Epidermal melanocyte (primary cell): ENCODE measurements around the gene UPP1.
"Not testable (repeated sequence)": the region's sequence is repeated elsewhere in the genome, so short reads cannot be mapped to it uniquely, and the experiment has no call there.

Experiments used
- DNase-seq: peaks from one replicate; pipeline ENCODE4 v3.0.0; 2011; ENCODE audit warnings: low spot score; ENCODE audit not compliant: insufficient read length

The UPP1 gene

DNA sequence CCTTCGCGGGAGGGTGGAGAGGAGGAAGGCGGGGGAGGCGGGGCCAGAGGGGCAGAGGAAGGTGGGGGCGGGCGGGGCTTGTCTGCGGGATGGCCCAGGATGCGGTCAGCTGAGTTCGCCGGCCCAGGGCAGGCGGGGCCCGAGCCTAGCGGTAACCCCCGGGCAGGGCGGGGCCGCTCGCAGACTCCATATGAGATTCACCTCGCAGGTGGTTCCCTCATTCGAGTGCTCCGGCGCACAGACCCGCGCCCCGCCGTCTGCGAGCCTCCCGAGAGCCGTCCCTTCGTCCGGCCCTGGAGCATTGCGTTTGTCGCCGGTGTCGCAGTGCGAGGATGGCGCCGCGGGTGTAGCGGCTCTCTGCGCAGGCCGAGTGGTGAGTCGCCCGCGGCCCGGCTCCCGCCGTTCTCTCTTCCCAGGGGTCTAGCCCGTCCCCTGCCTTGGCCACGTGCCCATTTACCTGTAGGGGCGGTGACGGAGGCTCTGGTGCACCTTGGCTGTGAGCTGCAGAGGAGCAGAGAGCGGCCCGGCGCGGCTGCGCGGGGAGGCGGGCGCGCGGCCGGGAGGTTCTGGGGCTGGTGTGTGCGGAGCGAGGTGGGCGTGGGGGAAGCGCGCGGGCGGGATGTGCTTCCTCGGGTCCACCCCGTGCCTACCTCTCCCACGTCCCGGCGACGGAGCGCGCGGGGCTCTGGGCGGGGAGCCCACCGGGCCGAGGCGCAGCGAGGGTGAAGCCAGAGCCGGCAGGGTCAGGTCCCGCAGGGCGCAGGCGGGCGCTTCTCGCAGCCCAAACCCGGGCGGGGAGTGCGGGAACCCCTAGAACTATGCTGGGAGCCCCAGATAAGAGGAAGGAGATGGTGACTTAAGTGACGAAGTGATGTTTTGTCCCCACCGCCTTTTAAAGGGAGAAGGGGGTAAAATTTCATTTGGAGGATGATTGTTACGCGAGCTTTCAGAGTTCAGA is at the start of gene UPP1:
UPP1 (plus strand) TSS at position 220 of the 958 bp plus-strand sequence. CDS start 5,519 bp downstream, outside the sequence.
- DNase-seq, result peak; percentile 65

GRCh38 chr7:48040944-48041652 is 48.0 kb upstream of the UPP1 start:
- DNase-seq, result no peak

GRCh38 chr7:48041653-48041970 is 47.5 kb upstream of the UPP1 start:
- no peak for DNase-seq

DNA sequence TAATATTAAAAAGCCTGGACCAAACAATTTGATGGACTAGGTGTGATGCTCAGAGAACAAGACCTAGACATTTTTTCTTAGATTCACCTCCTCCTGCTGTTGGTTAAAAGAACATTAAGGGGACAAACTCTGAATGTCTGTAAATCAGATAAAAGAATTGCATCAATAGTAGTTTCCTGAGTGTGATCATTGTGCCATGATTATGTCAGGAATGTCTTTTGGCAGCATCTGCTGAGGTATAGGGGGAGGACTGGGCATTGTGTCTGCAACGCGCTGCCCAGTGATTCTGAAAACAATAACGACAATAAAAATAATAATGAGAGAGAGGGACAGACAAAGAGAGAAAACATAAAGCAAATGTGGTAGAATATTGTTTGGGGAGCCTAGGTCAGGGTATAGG is 46.8 kb upstream of the UPP1 start:
- no peak for DNase-seq

GRCh38 chr7:48042636-48043035 is 46.4 kb upstream of the UPP1 start:
- no peak for DNase-seq

DNA sequence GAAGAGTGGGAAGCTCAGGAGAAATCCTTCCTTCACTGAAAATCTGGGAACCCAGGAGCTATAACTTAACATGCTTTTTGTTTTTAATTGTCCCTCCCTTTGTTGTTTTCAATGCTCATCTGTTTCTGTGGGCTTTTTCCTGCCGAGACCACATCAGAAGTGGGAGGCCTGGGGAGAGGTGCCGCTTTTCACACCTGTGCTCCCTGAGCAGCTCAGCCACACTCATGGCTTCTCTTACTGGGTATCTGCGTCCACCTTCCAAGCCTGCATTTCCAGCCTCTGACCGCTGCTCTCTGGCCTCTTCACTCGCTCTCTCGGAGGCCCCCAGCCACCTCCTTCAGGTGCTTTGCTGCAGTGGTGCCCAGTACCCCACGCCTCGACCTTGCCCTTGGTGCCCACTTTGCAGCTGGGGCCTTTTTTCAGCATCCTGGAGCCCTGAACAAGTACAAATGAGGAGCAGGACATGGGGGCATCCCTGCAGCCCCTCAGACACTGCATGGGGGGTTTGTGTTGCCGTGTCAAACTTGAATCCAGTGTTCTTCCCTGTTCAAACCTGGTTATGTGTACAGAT is 43.8 kb upstream of the UPP1 start:
- no peak for DNase-seq

- DNase-seq, result no peak
Measured at GRCh38 chr7:48046458-48046857, 42.6 kb upstream of the UPP1 start.

- no peak for DNase-seq
Measured at GRCh38 chr7:48048113-48048512, 41.0 kb upstream of the UPP1 start.

DNA sequence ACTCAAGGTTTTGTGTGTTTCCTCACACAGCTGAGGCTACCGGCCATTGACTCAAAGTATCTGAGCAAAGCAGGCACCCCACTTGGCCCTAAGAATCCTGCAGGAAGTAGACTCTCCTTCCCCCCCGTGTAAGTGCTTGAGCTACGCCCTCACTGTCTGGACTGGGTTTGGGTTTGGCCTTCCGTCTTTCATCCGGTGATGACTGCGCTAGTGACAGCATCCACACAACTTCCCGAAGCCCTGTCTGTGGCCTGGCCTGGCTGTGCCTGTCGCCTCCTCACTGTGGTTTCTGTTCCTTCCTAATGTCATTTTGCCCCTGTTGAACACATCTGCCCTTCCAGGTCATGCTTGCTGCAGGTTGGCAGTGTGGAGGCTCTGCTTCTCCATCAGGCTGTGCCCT is 39.2 kb upstream of the UPP1 start:
- DNase-seq, result no peak

GRCh38 chr7:48052748-48053147 is 36.3 kb upstream of the UPP1 start:
- no peak for DNase-seq

- DNase-seq, result no peak
Measured at GRCh38 chr7:48053736-48054135, 35.3 kb upstream of the UPP1 start.

DNA sequence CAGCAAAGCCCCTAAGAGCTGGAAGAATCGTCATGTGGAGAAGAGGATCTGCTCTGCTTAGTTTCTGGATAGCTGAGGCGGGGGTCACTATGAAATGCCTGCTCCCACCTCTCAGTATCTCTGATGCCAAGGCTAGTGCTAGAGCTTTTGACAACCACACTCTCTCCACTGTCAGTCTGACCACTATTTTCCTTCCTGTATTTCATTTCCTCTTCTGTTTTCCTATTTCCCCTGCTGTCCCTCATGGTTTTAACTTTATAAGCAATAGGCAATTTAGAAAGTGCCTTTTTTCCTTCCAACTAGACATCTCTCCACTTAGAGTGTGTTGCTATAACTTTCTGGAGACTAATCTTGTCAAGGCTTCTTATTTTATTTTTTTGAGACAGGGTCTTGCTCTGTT is 30.1 kb upstream of the UPP1 start:
- no peak for DNase-seq

DNA sequence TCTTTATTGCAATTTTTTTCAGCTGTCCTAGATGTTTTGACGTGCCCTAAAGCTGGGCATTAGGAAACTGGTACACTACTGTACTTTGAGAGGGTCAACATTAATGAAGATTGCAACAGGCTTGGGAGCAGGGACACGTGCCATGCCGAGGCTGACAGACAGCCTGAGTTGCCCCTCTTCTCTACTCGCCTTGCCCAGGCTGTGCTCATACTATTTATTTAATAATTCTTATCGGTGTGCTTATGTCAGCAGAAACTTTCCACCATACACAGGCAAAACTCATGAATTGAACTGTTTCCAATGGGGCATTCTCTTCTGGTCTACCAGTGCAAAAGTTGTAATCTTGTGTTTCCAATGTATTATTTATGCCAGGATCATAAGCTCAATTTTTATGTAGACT is 29.4 kb upstream of the UPP1 start:
- DNase-seq, result no peak

GRCh38 chr7:48063985-48064384 is 25.1 kb upstream of the UPP1 start:
- no peak for DNase-seq

- DNase-seq, result no peak
Measured at GRCh38 chr7:48067475-48067874, 21.6 kb upstream of the UPP1 start.

DNA sequence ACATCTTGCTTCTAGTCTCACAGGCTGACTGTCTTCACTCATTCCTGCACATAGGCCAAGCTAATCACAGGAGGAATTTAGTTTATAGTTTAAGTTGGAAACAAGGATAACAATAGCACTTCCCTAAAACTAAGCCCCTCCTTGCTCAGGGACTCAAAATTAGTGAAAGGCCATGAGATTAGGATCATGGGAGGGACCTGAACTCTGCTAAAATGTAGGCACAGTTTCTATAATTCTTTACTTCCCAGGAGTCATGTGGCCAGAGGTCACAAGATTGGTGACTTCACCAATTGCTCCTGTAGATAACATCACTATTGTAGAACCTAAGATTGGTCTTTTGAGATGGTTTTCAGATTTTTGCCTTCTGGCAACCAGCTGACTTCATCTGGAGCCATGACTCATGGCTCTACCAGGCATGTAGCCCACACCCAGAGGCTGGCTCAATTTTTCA is 14.8 kb upstream of the UPP1 start:
- no peak for DNase-seq

DNA sequence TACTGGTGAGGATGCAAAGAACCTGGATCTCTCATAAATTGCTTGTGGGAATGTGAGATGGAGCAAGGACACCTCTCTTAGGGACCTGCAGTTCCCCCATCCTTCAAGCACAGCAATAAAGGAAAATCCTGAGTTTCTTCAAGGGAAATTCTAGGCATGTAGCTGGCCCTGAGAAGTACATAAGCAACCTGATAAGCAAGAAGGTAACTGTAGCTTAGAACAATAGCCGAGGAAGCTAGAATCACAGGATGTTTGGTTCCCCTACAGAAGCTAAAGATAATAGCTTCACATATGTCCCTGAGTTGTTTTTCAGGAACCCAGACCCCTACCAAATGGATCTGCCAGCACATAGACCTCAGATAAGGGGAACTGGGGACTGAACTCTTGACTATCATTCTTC is 11.6 kb upstream of the UPP1 start:
- DNase-seq, result no peak

- DNase-seq, result no peak
Measured at GRCh38 chr7:48078470-48078869, 10.6 kb upstream of the UPP1 start.

DNA sequence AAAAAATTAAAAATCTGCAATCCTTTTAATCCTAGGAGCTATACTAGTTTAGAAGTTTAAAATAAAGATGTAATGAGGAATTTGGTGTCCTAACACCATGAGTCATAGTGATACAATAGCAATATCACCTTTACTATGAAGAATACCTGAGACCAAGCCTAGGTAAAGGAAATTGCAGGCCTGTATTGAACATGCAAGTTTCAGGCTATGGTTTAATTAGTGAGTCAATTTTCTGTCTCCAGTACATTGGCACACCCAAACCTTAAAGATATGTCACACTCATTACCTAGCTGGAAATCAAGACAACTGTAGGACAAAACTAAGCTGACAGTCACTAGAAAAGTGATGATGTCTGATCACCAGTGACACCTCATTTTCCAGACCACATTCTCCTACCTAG is 6.7 kb upstream of the UPP1 start:
- DNase-seq, result not testable (repeated sequence)

DNA sequence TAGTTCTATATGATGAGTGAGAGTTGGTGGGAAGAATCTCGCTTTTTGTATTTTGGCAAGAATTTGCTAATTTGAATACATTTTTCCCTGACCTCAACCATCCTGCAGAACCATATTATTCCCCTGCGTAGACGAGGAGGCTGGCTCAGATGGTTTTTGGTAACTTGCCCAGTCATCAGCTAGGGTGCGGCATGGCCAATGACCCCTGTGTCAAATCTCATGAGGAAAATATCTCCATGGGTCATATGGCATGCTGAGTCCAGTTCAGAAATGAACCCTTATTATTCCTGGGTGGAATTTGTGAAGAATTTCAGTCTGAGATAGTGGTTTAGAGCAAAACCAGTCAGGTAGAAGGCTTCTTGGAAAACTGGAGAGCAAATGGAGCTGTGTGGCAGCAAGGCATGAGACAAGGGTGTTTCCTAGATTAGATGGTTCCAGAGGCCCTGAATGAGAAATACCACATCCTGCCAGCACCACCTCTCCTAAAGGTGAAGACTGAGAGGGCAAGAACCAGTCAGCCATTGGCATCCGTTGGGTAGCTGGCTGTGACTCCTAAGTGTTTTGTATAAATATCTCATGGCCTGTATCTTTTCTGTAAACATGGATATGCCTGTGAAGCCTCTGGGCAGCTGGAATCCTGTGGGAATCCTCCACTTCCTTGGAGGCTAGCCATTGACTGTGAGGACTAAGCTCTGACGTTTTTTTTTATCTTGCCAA is 5.8 kb upstream of the UPP1 start:
- DNase-seq, result no peak

DNA sequence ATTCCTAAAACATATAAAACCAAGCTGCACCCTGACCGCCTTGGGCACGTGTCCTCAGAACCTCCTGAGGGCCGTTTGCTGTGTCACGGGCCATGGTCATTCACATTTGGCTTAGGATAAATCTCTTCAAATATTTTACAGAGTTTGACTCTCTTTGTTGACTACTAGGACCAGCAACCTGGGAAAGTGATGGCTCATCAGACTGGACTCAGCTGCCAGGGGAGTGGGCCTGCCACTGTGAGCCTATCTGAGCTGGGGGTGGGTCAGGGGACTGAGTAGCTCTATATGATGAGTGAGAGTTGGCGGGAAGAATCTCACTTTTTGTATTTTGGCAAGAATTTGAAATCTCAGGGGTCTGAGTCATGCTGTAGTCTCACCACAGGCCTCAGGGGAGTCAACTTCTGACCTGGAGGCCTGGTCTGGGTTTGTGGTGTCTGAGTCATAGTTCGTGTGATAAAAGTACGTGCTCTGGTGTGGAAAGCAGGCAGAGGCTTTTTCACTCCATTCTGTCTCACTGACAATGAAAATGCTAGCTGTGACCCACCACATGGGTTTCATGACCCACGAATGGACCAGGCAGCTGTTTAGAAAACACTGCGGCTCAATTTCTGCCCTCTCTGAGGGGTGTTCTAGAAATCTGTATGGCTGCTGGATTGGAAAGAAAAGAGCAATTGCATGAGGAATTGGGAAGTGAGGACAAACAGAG is 4.2 kb upstream of the UPP1 start:
- DNase-seq, result peak; percentile 59
